NCI-H82 treated with DMSO at 0.1 percent for 48 hours (cell line): ENCODE results near the gene CUBN.
A peak's percentile ranks its signal among the peaks of the same experiment; 100 is the strongest.

Experiments
- DNase-seq: peaks from one replicate; lab custom pipeline; 2025; ENCODE audit not compliant: unreplicated experiment; lab: John Stamatoyannopoulos, UW

Gene CUBN

DNA sequence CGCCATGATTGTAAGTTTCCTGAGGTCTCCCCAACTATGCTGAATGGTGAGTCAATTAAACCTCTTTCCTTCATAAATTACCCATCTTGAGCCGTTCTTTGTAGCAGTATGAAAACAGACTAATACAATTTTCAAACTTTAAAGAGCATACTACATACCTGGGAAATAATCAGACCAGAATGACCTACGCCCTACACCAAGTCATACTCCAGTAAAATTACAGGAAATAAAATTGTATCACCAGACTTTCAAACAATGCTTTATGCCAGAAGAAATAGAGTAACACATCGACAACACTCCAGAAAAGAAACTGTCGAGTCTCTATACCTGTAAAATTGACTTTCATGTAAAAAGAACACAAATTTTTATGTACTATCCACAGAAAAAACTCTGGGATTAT, 331.0 kb downstream of the CUBN start:
- no peak for DNase-seq

DNA sequence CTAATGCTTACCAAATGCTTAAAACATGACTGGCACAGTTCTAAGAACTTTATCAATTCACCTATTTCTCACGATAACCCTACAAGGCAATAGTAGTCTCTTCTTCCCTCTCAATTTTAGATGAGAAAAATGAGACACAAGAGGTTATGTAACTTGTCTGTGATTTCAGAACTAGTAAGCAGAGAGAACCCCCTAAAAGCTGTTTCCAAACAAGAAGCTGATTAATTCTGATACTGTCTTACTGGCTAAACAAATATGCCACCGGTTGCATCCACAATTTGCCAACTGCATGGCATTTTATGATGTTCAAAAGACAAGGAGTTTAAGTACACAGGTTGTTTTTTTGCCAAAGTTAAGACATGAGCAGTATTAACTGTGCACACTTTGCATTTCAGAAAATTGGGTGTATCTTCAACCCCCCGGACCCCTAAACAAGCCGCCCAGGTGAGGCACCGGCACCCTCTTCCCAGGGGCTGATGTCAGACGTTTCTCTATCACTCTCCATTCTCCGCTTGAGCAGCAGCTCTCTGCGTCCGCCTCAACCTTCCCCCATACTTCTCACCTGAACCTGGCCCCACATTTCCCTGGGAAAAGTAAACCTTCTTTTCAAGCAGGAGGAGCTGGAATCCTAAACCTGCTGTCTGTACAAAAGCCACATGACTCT, 334.1 kb downstream of the CUBN start:
- DNase-seq = no peak

DNA sequence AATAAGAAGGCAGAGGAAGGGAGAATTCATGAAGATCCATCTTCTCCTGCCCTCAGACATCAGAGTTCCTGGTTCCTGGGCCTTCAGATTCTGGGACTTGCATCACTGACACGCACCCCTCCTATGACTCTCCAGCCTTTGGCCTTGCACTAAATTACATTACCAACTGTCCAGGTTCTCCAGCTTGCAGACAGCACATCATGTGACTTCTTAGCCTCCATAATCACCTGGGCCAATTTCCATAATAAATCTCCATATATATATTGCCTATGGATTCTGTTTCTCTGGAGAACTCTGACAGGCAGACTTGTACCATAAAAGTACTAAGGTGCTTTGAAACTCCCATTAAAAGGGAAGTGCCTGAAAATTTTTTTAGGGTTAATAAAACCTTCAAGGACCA, 335.6 kb downstream of the CUBN start:
- no peak for DNase-seq

DNA sequence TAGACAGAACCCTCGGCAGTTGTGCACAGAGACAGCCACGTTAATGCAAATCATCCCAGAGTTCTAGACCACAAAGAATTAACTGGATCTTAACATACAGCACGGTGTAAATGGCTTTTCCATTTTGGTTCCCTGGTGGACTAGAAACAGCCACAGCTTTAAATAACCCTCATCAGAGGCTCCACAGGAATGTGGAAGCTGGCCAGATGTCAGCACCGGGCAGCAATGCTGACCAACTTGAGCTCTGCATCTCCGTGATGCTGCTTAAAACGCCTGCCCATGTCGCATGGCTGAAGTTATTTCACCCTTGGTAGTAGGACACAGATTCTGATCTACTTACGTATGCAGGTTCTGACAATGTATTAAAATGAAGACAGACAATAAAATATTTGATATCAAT, 336.9 kb downstream of the CUBN start:
- no peak for DNase-seq

DNA sequence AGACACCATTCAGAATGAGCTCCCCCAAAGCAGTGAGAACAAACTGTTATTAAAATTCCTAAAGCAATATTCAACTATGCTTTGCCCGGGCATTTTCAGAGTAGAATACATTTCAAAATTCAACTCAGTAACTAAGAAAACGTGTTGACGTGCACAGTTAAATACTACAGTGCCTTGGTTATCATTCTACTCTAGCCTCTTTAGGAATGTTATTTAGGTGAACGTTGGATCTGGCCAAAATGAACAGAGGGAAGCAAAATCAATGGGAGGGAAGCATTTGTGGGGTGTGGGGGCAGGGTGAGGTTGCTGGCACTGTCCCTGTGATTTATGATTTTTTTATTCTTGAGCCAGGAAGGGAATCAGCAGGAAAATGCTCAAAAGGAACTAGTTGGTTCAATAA, 339.8 kb downstream of the CUBN start:
- DNase-seq = no peak

DNA sequence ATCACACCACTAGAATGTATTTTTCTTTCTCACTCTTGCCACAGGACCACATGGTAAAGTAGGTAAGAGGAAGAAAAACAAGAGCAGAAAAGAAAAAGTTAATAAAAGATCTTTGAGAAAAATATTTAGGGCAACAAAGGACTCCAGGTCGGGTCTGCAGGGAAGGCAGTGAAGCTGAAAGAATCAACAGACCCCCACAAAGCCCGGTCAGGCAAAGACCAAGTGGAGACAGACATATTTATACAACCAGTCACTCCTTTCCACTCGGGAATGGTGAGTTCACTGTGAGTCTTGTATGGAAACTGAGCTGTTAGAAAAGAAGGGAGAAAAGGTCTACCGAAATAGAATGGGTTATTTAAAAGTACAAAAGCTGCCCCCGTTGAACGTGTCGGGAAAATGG, 340.4 kb downstream of the CUBN start:
- no peak for DNase-seq

DNA sequence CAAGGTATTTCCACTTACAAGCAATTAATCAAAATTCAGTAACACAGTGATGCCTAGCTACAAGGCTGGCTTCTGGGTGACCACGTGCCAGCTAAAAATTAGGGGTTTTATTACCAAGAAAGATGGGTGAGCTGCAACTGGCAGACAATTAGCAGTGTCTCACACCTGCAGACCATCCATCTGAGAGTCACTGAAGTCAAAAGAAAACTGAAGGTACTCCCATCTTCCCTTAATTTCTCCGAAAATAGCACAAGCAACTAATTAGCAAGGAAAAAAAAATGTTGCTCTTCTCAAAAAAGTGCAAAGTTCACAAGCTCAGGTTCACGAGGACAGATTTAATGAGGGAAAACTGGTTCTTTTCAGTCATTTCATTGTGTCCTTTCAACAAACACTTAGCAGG, 340.8 kb downstream of the CUBN start:
- no peak for DNase-seq

DNA sequence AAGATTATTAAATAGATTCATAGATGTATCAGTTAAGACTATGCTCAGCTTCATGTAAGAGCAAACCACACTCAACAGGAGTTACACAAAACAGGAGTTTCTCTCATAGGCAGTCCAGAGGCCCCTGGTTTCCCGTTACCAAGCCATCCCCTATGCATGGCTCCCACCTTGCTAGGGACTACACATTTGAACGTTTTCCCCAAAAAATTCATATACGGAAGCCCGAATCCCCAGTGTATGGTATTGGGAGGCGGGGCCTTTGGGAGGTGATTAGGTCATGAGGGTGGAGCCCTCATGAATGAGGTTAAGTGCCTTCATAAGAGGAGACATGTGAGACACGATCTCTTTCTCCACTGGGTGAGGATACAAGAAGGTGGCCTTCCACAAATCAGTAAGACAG, 341.5 kb downstream of the CUBN start:
- DNase-seq = no peak

DNA sequence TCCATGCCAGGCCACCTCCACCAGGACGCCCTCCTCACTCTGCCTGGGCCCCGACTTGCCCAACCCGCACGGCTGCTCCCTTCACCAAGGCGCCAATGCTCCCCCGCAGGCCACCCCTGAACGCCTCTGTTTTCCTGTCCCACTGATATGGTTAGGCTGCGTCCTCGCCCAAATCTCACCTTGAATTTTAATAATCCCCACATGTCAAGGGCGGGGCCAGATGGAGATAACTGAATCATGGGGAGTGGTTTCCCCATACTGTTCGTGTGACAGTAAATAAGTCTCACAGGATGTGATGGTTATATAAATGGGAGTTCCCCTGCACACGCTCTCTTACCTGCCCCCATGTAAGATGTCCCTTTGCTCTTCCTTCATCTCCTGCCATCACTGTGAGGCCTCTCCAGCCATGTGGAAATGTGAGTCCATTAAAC, 342.2 kb downstream of the CUBN start:
- no peak for DNase-seq

DNA sequence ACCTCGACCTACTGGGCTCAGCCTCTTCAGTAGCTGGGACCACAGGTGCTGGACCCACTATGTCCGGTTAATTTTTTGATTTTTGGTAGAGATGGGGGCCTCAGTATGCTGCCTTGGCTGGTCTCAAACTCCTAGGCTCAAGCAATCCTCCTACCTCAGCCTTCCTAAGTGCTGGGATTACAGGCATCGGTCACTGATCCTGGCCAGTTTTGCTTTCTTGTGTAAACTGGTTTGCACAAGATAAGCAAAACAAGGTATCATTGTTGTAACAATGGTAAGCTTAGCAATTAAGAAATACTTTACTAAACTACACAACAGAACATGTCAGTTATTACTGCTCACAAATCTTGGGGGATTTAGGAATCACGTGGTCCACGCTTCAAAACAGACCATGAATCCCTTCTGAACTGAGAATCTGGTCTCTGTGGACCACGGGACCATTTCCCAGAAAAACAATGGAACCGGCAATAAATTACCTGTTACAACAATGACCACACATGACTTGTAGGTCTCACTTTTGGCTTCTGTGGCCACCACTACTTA, 349.2 kb downstream of the CUBN start:
- DNase-seq = no peak

DNA sequence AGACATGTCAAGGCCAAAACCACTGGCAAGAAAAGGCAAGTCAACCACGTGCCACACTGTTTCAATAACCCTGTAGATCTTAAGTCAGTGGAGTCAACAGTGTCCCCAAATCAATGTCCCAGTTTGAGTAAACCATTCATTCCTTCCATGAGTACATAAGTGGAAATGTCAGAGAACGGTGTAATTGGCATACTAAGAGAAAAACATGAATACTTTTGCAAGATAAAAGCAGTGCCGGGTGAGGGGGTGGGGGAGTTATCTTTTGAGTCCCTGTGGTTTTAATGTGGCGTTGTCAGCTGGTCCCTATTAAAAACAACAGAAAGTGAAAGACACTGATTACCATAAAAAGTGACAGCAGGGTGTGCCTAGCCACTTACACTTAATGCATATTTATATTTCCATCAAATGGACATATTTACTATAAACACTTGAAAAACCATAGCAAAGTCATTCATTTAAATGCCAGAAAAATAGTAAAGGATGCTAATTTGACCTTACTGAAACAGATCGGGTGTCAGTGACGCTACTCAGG, 350.2 kb downstream of the CUBN start:
- no peak for DNase-seq

DNA sequence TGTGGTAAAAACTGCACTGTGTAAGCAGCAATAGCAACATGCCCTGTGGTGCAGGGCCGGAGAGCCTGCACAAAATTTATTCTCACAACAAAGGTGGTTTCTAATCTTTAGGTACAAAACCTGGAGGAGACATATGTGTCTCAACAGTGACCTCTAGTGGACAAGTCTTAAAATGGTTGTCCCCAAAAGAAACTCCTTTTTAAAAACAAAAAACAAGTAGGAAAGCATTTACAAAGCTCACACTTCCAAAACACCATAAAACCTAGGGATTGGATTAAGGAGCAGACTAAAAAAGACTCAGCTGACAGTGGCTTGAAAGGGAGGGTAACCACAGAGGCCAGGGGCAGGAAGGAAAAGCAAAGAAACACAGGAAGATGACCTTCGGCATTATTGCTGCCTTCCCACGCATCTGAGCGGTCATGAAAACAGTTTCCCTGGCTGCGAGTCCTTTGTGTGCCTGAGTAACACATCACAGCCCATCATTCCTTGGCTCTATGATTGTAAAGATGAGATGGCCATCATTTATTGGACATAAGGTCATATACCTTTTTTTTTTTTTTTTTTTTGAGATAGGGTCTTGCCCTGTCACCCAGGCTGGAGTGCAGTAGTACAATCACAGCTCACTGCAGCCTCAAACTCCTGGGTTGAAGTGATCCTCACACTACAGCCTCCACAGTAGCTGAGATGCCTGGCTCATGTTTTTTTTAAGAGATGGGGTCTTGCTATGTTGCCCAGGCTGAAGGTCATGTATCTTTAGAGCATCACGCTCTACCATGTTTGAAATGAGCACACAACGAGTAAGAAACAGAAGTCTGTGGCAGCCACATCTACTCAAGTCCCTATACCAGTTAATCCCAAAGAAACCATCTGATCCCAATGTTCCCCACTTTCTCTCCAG, 351.9 kb downstream of the CUBN start:
- peak; percentile 62 for DNase-seq

DNA sequence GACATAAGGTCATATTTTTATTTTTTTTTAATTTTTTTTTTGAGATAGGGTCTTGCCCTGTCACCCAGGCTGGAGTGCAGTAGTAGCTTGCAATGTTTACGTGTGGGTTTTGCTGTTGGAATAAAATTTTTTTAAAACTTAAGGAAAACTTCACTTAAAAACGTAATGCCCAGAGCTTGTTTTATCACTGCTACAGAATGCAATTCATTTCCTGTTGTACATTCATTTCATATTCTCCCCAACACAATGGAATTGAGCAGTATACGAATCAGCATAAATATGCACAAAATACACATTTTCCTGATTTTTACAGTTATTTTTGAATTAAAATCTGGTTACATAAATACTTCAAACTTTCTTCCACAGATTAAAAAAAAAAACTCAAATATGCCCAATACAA, 352.7 kb downstream of the CUBN start:
- no peak for DNase-seq
